Measurements from ENCODE around the gene PCSK1. TPM values are rescaled to one million over a fixed set of nuclear protein-coding genes. Genes with fewer than 3 reads are reported as not detected.

Gene PCSK1
- total RNA-seq, 1 experiment from 2014 or later = 4.5 TPM

- TF ChIP-seq TP53 (CRISPR knock-in tag; IDR thresholded peaks at IDR 0.05) = no peak
- TF ChIP-seq SMAD3 (CRISPR knock-in tag; IDR thresholded peaks at IDR 0.05; ENCODE audit: borderline replicate concordance) = no peak
- TF ChIP-seq, protein P1, sequence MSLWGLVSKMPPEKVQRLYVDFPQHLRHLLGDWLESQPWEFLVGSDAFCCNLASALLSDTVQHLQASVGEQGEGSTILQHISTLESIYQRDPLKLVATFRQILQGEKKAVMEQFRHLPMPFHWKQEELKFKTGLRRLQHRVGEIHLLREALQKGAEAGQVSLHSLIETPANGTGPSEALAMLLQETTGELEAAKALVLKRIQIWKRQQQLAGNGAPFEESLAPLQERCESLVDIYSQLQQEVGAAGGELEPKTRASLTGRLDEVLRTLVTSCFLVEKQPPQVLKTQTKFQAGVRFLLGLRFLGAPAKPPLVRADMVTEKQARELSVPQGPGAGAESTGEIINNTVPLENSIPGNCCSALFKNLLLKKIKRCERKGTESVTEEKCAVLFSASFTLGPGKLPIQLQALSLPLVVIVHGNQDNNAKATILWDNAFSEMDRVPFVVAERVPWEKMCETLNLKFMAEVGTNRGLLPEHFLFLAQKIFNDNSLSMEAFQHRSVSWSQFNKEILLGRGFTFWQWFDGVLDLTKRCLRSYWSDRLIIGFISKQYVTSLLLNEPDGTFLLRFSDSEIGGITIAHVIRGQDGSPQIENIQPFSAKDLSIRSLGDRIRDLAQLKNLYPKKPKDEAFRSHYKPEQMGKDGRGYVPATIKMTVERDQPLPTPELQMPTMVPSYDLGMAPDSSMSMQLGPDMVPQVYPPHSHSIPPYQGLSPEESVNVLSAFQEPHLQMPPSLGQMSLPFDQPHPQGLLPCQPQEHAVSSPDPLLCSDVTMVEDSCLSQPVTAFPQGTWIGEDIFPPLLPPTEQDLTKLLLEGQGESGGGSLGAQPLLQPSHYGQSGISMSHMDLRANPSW (CRISPR knock-in tag; conservative IDR thresholded peaks at IDR 0.05; ENCODE audit: low read depth) = no peak
- TF ChIP-seq, protein P2, sequence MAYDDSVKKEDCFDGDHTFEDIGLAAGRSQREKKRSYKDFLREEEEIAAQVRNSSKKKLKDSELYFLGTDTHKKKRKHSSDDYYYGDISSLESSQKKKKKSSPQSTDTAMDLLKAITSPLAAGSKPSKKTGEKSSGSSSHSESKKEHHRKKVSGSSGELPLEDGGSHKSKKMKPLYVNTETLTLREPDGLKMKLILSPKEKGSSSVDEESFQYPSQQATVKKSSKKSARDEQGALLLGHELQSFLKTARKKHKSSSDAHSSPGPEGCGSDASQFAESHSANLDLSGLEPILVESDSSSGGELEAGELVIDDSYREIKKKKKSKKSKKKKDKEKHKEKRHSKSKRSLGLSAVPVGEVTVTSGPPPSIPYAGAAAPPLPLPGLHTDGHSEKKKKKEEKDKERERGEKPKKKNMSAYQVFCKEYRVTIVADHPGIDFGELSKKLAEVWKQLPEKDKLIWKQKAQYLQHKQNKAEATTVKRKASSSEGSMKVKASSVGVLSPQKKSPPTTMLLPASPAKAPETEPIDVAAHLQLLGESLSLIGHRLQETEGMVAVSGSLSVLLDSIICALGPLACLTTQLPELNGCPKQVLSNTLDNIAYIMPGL (CRISPR knock-in tag; IDR thresholded peaks at IDR 0.05) = no peak
- TF ChIP-seq, protein P3, sequence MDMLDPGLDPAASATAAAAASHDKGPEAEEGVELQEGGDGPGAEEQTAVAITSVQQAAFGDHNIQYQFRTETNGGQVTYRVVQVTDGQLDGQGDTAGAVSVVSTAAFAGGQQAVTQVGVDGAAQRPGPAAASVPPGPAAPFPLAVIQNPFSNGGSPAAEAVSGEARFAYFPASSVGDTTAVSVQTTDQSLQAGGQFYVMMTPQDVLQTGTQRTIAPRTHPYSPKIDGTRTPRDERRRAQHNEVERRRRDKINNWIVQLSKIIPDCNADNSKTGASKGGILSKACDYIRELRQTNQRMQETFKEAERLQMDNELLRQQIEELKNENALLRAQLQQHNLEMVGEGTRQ (CRISPR knock-in tag; IDR thresholded peaks at IDR 0.05) = no peak
- TF ChIP-seq ZNF138 (CRISPR knock-in tag; conservative IDR thresholded peaks at IDR 0.05) = no peak
- TF ChIP-seq ZNF671 (CRISPR knock-in tag; IDR thresholded peaks at IDR 0.05) = no peak
- TF ChIP-seq MXD4 (CRISPR knock-in tag; IDR thresholded peaks at IDR 0.05; ENCODE audit: borderline replicate concordance) = no peak
- no peak for TF ChIP-seq CREM (CRISPR knock-in tag; IDR thresholded peaks at IDR 0.05)
- no peak for TF ChIP-seq GABPB1 (CRISPR knock-in tag; IDR thresholded peaks at IDR 0.05)
- TF ChIP-seq ZNF512 (CRISPR knock-in tag; IDR thresholded peaks at IDR 0.05; ENCODE audit: borderline replicate concordance) = no peak
- TF ChIP-seq SOX15 (CRISPR knock-in tag; IDR thresholded peaks at IDR 0.05) = no peak
- TF ChIP-seq NFE2L1 (CRISPR knock-in tag; IDR thresholded peaks at IDR 0.05) = no peak
- no peak for TF ChIP-seq ZMAT4 (CRISPR knock-in tag; IDR thresholded peaks at IDR 0.05)
- TF ChIP-seq ESRRA (CRISPR knock-in tag; IDR thresholded peaks at IDR 0.05; ENCODE audit: borderline replicate concordance) = no peak
- no peak for TF ChIP-seq CTCF (IDR thresholded peaks at IDR 0.05)
- no peak for TF ChIP-seq CDX4 (CRISPR knock-in tag; IDR thresholded peaks at IDR 0.05; ENCODE audit: borderline replicate concordance)
- Mint-ChIP-seq H3K4me1 (peaks cover 19% of the 10 kb centered on the region), H3K27ac (no peak overlapping the region), H3K27me3 (ENCODE audit: low read depth) (no peaks in the 10 kb centered on the region), H3K4me3 (no peak overlapping the region), H3K9me3 (no peaks in the 10 kb centered on the region), H3K36me3 (no peaks in the 10 kb centered on the region)
- no peak for ATAC-seq
- CTCF ChIA-PET = interaction anchor here (0.6 kb wide), 1 partner anchor 553 kb away, joined by 4 read pairs; no protein-coding TSS in a partner anchor
- no peak for DNase-seq (ENCODE audit: low spot score)
- POLR2A ChIA-PET = no interaction called here
These were observed 41.0 kb upstream of the PCSK1 start for GRCh38 chr5:96474073-96474472.

All from WTC11 (cell line).